GM15510 (cell line): Measurements from ENCODE around the gene EXOC4.

ENCODE experiments used
- POLR2A ChIP-seq: IDR thresholded peaks from 3 replicates; pipeline ENCODE4 v1.6.1; 2011; ENCODE audit warnings: borderline replicate concordance; ENCODE audit not compliant: insufficient read length; ENCODE audit errors: extremely low read depth

EXOC4 gene

GRCh38 chr7:134060874-134061273, 808.0 kb downstream of the EXOC4 start:
- TF ChIP-seq POLR2A: no peak

GRCh38 chr7:134062460-134062859, 809.6 kb downstream of the EXOC4 start:
- no peak for TF ChIP-seq POLR2A

GRCh38 chr7:134065415-134065814, 812.5 kb downstream of the EXOC4 start:
- no peak for TF ChIP-seq POLR2A

- no peak for TF ChIP-seq POLR2A
These were observed 814.3 kb downstream of the EXOC4 start for GRCh38 chr7:134067164-134067563.

GRCh38 chr7:134068670-134069069, 815.8 kb downstream of the EXOC4 start:
- no peak for TF ChIP-seq POLR2A

GRCh38 chr7:134069187-134069586, 816.3 kb downstream of the EXOC4 start:
- no peak for TF ChIP-seq POLR2A

- TF ChIP-seq POLR2A: no peak
These were observed 817.8 kb downstream of the EXOC4 start for GRCh38 chr7:134070673-134071072.

- TF ChIP-seq POLR2A: no peak
These were observed 818.8 kb downstream of the EXOC4 start for GRCh38 chr7:134071355-134072331.

- no peak for TF ChIP-seq POLR2A
These were observed 820.4 kb downstream of the EXOC4 start for GRCh38 chr7:134073276-134073675.

GRCh38 chr7:134075799-134076198, 822.9 kb downstream of the EXOC4 start:
- no peak for TF ChIP-seq POLR2A

- TF ChIP-seq POLR2A: no peak
These were observed 826.1 kb downstream of the EXOC4 start for GRCh38 chr7:134078991-134079390.

GRCh38 chr7:134081695-134082094, 828.8 kb downstream of the EXOC4 start:
- TF ChIP-seq POLR2A: no peak

- no peak for TF ChIP-seq POLR2A
These were observed 831.0 kb downstream of the EXOC4 start for GRCh38 chr7:134083766-134084487.

GRCh38 chr7:134084488-134085144, 831.7 kb downstream of the EXOC4 start:
- no peak for TF ChIP-seq POLR2A

GRCh38 chr7:134085311-134085710, 832.4 kb downstream of the EXOC4 start:
- no peak for TF ChIP-seq POLR2A
